Inflammatory macrophage treated with lipopolysaccharide for 1 hour (primary cell): ENCODE results near the gene KIAA1671.

Experiments
- DNase-seq, 2 donors: peaks; one replicate each; pipeline ENCODE4 v3.0.0-alpha.2; 2020 to 2022

KIAA1671 gene

GRCh38 chr22:24982301-24983056 lies 30.0 kb downstream of the KIAA1671 start:
- DNase-seq: no peak

- no peak for DNase-seq
Measured at GRCh38 chr22:24983151-24983550, 30.6 kb downstream of the KIAA1671 start.

GRCh38 chr22:24984122-24984521 lies 31.6 kb downstream of the KIAA1671 start:
- no peak for DNase-seq

GRCh38 chr22:24985826-24986214 lies 33.3 kb downstream of the KIAA1671 start:
- DNase-seq: peak in 1 of 2 donors; percentile 9

GRCh38 chr22:24986816-24987215 lies 34.3 kb downstream of the KIAA1671 start:
- no peak for DNase-seq

- DNase-seq: no peak
Measured at GRCh38 chr22:24989135-24989534, 36.6 kb downstream of the KIAA1671 start.

- DNase-seq: no peak
Measured at GRCh38 chr22:24989541-24989951, 37.0 kb downstream of the KIAA1671 start.

GRCh38 chr22:24990344-24990905 lies 37.9 kb downstream of the KIAA1671 start:
- no peak for DNase-seq

- DNase-seq: no peak
Measured at GRCh38 chr22:24992946-24993345, 40.4 kb downstream of the KIAA1671 start.

GRCh38 chr22:24994070-24994763 lies 41.7 kb downstream of the KIAA1671 start:
- DNase-seq: peak in 1 of 2 donors; percentile 1

- DNase-seq: no peak
Measured at GRCh38 chr22:24995649-24996180, 43.2 kb downstream of the KIAA1671 start.

- DNase-seq: no peak
Measured at GRCh38 chr22:24996420-24996952, 44.0 kb downstream of the KIAA1671 start.

- no peak for DNase-seq
Measured at GRCh38 chr22:24997023-24997422, 44.5 kb downstream of the KIAA1671 start.

- no peak for DNase-seq
Measured at GRCh38 chr22:25000686-25001085, 48.2 kb downstream of the KIAA1671 start.

- no peak for DNase-seq
Measured at GRCh38 chr22:25002241-25002985, 49.9 kb downstream of the KIAA1671 start.

- DNase-seq: no peak
Measured at GRCh38 chr22:25006354-25006753, 53.8 kb downstream of the KIAA1671 start.

GRCh38 chr22:25007444-25008106 lies 55.1 kb downstream of the KIAA1671 start:
- DNase-seq: no peak

- no peak for DNase-seq
Measured at GRCh38 chr22:25008666-25009065, 56.1 kb downstream of the KIAA1671 start.

GRCh38 chr22:25012741-25013143 lies 60.2 kb downstream of the KIAA1671 start:
- DNase-seq: no peak

- no peak for DNase-seq
Measured at GRCh38 chr22:25013607-25014006, 61.1 kb downstream of the KIAA1671 start.

GRCh38 chr22:25014896-25015755 lies 62.6 kb downstream of the KIAA1671 start:
- no peak for DNase-seq
